Effector memory CD4-positive, alpha-beta T cell (primary cell): ENCODE results near the gene ARPC1B.
A peak's percentile ranks its signal among the peaks of the same experiment; 100 is the strongest.
"Not testable (repeated sequence)": the region's sequence is repeated elsewhere in the genome, so short reads cannot be mapped to it uniquely, and the experiment has no call there.

Source experiments
- DNase-seq, 3 donors: peaks; one replicate each; pipeline ENCODE4 v3.0.0-alpha.2; 2020
- H3K27ac ChIP-seq: 2 replicates; pipeline ENCODE4 v1.7.0; 2013; ENCODE audit warnings: mild to moderate bottlenecking, low read length, moderate library complexity; ENCODE audit not compliant: insufficient read depth, poor library complexity, severe bottlenecking
- H3K27me3 ChIP-seq: replicated peaks from 2 replicates; pipeline ENCODE4 v1.7.0; 2013; ENCODE audit warnings: mild to moderate bottlenecking, low read length; ENCODE audit not compliant: insufficient read depth, control insufficient read depth, poor library complexity, severe bottlenecking
- H3K36me3 ChIP-seq: 2 replicates; pipeline ENCODE4 v1.7.0; 2013; ENCODE audit warnings: mild to moderate bottlenecking, low read length, moderate library complexity; ENCODE audit not compliant: control insufficient read depth, insufficient read depth
- H3K4me1 ChIP-seq: 2 replicates; pipeline ENCODE4 v1.7.0; 2013; ENCODE audit warnings: low read length, mild to moderate bottlenecking; ENCODE audit not compliant: control insufficient read depth, insufficient read depth, poor library complexity, severe bottlenecking
- H3K4me3 ChIP-seq: 2 replicates; pipeline ENCODE4 v1.7.0; 2013; ENCODE audit warnings: low read length, low read depth, mild to moderate bottlenecking; ENCODE audit not compliant: insufficient read depth, poor library complexity, severe bottlenecking
- H3K9me3 ChIP-seq: 2 replicates; pipeline ENCODE4 v1.7.0; 2013; ENCODE audit warnings: mild to moderate bottlenecking, low read length, moderate library complexity; ENCODE audit not compliant: control insufficient read depth

ARPC1B gene

DNA sequence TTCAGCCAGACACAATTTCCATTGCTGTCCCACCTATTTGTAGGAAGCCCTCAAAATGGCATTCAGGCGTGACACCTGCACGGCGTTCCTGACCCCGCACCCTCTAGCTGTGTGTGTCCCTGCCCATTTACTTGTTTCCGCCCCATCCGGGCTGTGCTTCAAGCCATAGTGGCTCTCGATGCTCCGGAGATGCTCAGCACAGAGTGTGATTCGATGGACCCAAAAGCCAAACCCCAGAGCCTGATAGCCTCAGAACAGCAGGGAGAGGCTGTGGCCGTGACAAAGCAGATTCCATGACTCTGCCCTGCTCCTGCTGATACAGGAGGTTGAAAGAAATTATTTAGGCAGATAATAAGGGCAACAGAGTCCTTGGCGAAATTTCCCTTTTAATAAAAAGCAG lies 47.7 kb downstream of the ARPC1B start:
- Histone ChIP-seq H3K27ac (no peak overlapping the region), H3K27me3 (no peaks in the 10 kb centered on the region), H3K36me3 (peaks cover 66% of the 10 kb centered on the region)

DNA sequence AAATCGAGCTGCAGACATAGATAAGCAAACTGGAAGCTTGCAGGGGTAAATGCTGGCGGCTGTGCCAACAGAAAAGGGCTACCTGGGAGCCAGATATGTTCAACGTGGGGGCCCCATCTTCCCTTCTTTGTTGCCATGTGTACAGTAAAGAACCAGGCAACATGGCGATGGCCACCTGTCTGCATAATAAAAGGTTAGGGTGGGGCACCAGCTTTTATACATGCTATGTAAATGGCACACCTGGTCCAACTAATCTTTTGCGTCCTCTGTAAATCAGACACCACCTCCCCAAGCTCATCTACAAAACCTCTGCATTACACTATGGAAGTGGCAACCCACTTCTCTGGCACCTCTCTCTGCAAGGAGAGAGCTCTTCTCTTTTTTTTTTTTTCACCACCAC lies 48.1 kb downstream of the ARPC1B start:
- Histone ChIP-seq H3K27ac (no peak overlapping the region), H3K9me3 (no peaks in the 10 kb centered on the region), H3K4me3 (no peak overlapping the region), H3K27me3 (no peaks in the 10 kb centered on the region), H3K36me3 (peaks cover 61% of the 10 kb centered on the region), H3K4me1 (no peaks in the 10 kb centered on the region)
- no peak for DNase-seq

More for the DNA sequence above, 47.7 kb downstream of the ARPC1B start:
- Histone ChIP-seq H3K4me3 (no peak overlapping the region), H3K9me3 (no peaks in the 10 kb centered on the region), H3K4me1 (no peaks in the 10 kb centered on the region)
- DNase-seq = no peak

DNA sequence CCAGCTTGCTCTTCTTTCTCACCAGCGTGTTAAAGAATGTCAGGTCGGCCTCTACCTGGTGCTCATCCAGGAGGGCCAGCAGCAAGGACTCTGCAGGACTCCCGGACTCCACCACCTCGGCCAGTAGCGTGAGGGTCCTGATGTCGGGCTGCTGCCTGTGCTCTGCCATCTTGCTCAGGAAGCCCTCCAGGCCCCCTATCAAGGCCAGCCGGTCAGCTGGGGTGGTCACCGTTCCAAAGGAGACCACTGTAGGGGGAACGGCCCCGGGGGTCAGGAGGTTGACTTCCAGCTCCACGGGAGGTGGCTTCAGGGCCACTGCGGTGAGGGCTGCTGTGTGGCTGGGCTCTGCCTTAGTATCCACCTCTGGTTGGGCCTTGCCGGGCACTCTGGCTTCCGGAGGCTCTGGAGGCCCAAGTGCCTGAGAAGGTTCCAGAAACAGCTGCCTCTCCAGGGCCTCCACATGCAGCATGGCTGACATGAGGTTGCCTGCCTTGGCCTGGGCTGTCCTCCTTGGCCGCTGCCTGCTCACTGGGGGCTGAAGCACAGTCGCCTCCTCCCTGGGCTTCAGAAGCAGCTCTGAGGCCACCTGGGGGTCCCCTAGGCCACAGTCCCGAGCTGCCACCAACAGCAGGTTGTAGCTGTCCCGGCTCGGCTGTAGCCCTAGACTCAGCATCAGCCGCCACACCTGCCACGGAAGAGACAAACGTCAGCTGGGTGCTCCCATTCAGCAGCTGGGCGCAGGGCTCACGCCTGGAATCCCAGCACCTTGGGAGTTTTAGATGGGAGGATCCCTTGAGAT lies 50.6 kb downstream of the ARPC1B start:
- DNase-seq = no peak
- H3K9me3 ChIP-seq = no peaks in the 10 kb centered on the region
- no peak overlapping the region for H3K4me3 ChIP-seq
- peaks cover 50% of the 10 kb centered on the region for H3K36me3 ChIP-seq
- no peaks in the 10 kb centered on the region for H3K4me1 ChIP-seq
- H3K27me3 ChIP-seq = no peaks in the 10 kb centered on the region
- H3K27ac ChIP-seq = no peak overlapping the region

DNA sequence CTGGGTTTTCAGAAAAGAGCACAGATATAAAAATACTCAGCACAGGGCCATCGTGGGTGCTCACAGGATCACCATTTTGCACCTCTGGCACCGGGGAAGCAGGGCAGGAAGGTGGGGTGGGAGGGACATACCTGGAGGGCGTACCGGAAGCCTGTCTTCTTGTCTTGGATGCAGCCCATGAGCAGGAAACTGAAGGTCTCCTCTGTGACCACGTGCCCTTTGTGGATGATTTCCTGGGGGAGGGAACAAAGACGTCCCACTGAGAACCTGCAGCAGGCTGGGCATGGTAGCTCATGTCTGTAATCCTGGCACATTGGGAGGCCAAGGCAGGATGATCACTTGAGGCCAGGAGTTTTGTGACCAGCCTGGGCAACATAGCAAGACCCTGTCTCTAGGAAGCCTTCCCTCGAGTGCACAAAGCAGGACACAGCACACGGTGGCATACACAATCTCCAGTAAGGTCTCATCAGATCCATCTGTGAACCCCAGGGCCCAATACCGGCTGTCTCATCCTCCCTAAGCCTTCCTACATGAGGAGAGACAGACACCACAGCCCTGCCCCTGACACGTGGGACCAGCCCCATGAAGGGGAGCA lies 54.5 kb downstream of the ARPC1B start:
- Histone ChIP-seq H3K27me3 (no peaks in the 10 kb centered on the region), H3K27ac (no peak overlapping the region), H3K36me3 (peaks cover 47% of the 10 kb centered on the region)

DNA sequence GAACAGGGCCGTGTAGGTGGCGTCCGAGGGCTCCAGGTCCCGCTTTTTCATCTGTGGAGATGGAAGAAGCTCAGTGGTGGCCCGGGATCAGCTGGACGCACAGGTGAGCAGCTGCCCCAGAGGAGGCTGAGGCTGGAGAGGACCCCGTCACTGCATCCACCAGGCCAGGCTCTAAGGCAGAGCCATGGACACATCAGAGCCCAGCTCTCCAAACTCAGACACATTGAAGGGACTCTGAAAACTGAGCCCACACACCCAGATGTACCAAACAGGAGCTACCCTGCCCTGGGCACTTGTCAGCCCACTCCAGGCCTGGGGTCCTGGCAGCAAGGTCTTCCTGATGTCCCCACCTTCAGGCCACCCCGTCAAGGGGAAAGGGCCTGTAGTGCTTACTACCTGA lies 55.2 kb downstream of the ARPC1B start:
- Histone ChIP-seq H3K27me3 (no peaks in the 10 kb centered on the region), H3K36me3 (peaks cover 47% of the 10 kb centered on the region), H3K4me1 (no peaks in the 10 kb centered on the region), H3K4me3 (no peak overlapping the region), H3K9me3 (no peaks in the 10 kb centered on the region), H3K27ac (no peak overlapping the region)
- no peak for DNase-seq

More for the DNA sequence above, 54.5 kb downstream of the ARPC1B start:
- DNase-seq = no peak
- H3K4me3 ChIP-seq = no peak overlapping the region
- no peaks in the 10 kb centered on the region for H3K4me1 ChIP-seq
- H3K9me3 ChIP-seq = no peaks in the 10 kb centered on the region

DNA sequence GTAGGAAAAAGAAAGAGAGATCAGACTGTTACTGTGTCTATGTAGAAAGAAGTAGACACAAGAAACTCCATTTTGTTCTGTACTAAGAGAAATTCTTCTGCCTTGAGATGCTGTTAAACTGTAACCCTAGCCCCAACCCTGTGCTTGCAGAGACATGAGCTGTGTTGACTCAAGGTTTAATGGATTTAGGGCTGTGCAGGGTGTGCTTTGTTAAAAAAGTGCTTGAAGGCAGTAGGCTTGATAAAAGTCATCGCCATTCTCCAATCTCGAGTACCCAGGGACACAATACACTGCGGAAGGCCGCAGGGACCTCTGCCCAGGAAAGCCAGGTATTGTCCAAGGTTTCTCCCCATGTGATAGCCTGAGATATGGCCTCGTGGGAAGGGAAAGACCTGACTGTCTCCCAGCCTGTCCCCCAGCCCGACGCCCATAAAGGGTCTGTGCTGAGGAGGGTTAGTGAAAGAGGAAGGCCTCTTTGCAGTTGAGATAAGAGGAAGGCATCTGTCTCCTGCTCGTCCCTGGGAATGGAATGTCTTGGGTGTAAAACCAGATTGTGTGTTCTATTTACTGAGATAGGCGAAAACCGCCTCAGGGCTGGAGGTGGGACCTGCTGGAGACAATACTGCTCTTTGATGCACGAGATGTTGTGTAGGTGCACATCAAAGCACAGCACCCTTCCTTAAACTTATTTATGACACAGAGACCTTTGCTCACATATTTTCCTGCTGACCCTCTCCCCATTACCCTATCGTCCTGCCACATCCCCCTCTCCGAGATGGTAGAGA lies 57.4 kb downstream of the ARPC1B start:
- H3K27ac ChIP-seq, DNase-seq, H3K4me1 ChIP-seq, H3K4me3 ChIP-seq, H3K27me3 ChIP-seq, H3K9me3 ChIP-seq: not testable (repeated sequence)
- peaks cover 40% of the 10 kb centered on the region for H3K36me3 ChIP-seq

DNA sequence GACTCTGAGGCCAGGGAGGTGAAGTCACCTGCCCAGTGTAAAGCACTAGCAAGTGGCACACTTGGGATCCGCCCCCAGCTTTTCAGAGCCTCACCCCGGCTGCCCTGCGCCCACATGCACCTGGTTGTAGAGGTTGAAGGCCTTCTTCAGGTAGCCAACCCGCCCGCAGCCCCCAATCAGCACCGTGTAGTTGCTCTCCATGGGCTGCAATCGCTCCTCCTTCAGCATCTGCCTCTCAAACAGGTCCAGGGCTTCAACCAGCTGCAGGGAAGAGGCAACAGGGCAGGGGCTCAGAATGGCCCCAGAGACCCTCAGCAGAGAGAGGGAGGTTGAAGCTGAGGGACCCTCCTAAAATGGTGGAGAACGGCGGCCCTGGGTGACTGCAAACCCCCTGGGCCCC lies 58.6 kb downstream of the ARPC1B start:
- no peak for DNase-seq
- H3K36me3 ChIP-seq = peaks cover 40% of the 10 kb centered on the region
- no peak overlapping the region for H3K27ac ChIP-seq
- H3K4me1 ChIP-seq = no peaks in the 10 kb centered on the region
- no peaks in the 10 kb centered on the region for H3K27me3 ChIP-seq
- H3K9me3 ChIP-seq = no peaks in the 10 kb centered on the region
- H3K4me3 ChIP-seq = no peak overlapping the region

DNA sequence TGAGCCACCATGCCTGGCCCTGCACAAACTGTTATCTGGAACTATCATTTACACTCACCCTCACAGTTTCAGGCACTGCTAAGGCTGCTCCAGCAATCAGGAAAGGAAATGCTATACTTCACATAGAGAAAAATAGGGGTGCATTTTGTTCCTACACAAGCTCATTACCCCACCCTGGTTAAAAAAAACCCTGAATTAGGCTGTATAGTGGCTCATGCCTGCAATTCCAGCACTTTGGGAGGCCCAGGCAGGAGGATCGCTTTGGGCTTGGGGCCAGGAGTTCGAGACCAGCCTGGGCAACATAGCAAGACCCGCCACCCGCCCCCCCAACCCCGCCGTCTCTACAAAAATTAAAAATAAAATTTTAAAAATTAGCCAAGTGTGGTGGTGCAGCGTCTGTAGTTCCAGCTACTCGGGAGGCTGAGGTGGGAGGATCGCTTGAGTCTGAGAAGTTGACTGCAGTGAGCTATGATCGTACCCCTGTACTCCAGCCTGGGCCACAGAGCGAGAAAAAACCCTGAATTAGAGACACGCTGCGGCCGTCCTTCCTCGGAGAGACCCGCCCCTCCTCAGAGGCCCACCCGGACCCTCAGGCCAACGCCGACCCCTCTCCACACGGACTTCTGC lies 63.5 kb downstream of the ARPC1B start:
- H3K27me3 ChIP-seq = no peaks in the 10 kb centered on the region
- H3K4me3 ChIP-seq = peak overlapping the region; percentile 81
- H3K4me1 ChIP-seq = peaks cover 9% of the 10 kb centered on the region
- no peaks in the 10 kb centered on the region for H3K9me3 ChIP-seq
- H3K36me3 ChIP-seq = peaks cover 16% of the 10 kb centered on the region
- H3K27ac ChIP-seq = peak overlapping the region; percentile 65
- no peak for DNase-seq

DNA sequence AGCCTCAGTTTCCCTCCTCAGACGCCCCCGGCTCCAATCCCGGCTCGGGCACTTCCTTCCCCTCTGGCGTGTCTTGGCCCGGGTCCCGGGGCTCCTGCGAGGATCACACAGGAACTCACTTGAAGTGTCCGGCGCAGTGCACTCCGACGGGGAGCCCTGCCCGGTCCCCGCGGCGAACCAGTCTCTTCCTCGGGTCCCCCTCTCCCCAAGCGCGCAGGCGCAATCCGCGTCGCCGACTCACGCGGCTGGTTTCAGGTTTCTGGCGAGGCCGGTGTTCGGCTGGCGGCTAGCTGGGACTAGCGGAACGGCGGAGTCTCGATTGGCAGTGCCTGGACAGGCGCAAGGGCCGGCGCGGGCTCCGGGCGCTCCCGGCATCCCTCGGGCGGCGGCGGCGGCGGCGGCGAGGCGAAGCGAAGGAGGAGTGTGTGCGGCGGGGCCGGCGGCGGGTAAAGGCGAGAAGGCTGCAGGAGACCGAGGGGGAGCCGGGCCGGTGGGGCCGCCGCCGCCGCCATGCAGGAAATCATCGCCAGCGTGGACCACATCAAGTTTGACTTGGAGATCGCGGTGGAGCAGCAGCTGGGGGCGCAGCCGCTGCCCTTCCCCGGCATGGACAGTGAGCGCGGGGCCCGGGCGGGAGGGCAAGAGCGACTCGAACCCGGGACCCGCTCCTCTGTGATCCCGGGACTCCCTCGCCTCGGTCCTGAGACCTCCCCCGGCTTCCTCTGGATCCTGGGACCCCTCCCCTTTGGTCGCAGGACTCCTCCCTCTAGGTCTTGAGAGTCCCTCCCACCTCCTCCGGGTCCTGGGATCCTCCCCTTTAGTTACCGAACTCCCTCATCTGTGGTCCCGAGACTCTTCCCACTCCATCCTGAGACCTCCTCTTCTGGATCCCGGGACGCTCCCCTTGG lies 64.3 kb downstream of the ARPC1B start, which contains the start of the genes CPSF4 and PTCD1:
Gene CPSF4 (plus strand): TSS at position 371 of the 908 bp plus-strand sequence. CDS start 140 bp downstream, at position 511.
Gene PTCD1 (minus strand): TSS at position 226 of the 908 bp plus-strand sequence. CDS start 3,556 bp downstream, outside the sequence.
- peak; percentile 73 to 76 (median 74) for DNase-seq
- peaks cover 10% of the 10 kb centered on the region for H3K36me3 ChIP-seq
- no peaks in the 10 kb centered on the region for H3K9me3 ChIP-seq
- H3K4me3 ChIP-seq = peak within 1 kb of the TSS; percentile 81
- H3K4me1 ChIP-seq = peaks cover 9% of the 10 kb centered on the region
- H3K27ac ChIP-seq = peak within 1 kb of the TSS; percentile 65
- no peaks in the 10 kb centered on the region for H3K27me3 ChIP-seq
